HG03039 (cell line): Measurements from ENCODE around the gene CHP1.
"Not testable (repeated sequence)": the region's sequence is repeated elsewhere in the genome, so short reads cannot be mapped to it uniquely, and the experiment has no call there.

Experiments used
- ATAC-seq: cut with Tn5 transposase; IDR thresholded peaks from one replicate; pipeline ENCODE4 v1.9.1; 2021; ENCODE audit warnings: mild to moderate bottlenecking, moderate library complexity; ENCODE audit not compliant: unreplicated experiment

The CHP1 gene

DNA sequence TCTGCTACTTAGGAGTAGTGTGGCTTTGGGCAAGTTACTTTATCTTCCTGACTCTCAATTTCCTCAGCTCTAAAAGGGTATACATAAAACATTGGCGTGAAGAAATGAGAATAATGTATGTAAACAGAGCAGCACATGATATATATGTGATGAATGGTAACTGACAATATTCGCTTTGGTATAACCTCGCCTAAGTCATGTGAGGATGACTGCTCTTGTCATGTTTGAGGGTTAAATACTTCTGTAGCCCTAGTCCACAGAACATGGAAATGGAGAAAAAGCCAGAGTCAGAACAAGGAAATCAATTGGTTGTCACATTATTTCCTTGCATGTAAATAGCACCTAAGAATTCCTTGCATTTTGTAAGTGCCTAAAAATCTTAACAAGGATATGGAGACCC, 25.0 kb downstream of the CHP1 start:
- no peak for ATAC-seq

DNA sequence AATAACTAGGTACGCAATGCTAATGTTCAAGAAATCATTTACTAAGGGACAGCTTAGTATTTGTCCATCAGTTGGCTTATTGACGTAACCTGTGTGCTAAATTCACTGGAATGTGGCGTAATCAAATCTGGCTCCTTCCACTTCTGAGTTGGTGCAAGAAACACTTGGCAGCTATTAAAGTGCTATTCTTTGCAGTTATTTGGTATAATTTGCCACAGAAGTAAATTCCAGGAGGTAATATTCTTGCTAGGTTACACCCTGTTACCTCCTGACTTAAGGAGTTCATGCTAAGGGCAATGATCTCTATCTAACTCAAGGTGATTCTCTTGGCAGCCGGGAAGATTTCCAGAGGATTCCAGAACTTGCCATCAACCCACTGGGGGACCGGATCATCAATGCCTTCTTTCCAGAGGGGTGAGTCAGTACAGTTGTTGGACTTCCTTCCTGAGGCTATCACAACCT, 25.5 kb downstream of the CHP1 start:
- ATAC-seq: no peak

DNA sequence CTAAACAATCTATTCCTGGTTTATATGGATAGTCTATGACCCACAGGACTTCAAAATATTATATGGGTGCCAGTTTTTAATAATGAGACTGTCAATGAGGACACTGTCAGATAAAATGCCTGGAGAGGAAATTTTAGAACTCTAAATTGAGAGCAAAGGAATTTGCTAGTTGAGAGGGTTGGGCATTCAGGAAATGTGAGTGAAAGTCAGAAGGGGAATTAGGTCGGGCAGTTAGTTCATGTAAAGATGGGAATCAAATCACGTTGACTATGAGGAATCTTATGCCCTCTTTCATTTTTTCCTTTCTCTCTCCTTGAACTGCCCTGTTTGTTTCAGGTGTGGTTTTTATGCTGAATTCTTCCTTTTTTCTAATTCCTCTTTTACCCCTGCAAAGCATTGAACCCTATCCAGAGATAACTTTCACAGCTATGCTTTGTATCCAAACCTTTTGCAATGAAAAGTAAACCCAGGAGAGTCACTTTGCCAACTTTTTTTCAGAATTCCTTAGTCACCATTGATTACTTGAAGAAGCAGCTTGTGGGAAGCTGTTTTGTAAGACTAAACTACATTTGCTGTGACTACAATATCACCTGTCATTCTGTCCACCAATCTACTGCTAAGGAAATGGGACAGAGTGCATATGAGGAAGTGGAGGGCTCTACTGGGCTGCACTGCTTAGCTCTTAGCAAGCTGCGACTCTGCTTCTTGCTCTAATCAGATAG, 27.8 kb downstream of the CHP1 start:
- no peak for ATAC-seq

DNA sequence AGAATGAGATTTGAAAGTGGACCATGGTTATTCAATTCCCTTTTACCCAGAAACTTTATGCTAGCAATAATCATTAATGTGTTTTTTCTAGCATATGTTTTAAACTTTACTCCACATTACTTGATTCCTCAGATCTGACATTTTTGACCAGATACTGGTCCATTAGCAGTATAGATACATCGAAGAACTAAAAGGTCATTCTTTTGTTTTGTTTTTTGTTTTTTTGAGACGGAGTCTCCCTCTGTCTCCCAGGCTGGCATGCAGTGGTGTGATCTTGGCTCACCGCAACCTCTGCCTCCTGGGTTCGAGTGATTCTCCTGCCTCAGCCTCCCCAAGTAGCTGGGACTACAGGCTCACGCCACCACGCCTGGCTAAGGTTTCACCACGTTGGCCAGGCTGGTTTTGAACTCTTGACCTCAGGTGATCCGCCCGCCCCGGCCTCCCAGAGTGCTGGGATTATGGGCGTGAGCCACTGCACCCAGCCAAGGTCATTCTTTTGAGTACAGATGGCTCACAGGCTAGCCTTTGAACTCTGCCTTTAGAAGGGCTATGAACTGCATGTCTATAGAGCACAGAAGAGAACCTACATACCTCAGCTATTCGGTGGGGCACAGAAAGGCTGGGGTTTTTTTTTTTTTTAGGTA, 28.6 kb downstream of the CHP1 start:
- no peak for ATAC-seq

DNA sequence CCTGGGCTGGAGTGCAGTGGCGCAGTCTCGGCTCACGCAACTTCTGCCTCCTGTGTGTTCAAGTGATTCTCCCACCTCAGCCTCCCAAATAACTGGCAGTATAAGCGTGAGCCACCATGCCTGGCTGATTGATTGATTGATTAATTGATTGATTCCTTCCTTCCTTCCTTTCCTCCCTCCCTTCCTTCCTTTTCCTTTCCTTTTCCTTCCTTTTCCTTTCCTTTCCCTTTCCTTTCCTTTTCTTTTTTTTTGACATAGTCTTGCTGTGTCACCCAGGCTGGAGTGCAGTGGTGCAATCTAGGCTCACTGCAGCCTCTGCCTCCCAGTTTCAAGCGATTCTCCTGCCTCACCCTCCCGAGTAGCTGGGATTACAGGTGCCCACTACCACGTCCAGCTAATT, 29.9 kb downstream of the CHP1 start:
- not testable (repeated sequence) for ATAC-seq

DNA sequence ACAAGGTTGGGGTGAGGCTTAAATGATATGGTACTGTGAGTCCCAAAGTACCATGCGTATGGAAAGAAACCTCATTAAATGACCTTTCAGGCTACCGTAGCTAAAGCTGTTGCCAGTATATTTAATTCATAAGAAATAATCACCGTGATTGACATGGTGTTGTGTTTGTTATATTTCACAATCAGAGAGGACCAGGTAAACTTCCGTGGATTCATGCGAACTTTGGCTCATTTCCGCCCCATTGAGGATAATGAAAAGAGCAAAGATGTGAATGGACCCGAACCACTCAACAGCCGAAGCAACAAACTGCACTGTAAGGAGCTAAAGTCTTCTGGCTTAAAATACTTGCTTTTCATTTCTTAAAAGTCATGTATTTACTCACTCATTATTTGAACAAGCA, 31.5 kb downstream of the CHP1 start:
- ATAC-seq: no peak

DNA sequence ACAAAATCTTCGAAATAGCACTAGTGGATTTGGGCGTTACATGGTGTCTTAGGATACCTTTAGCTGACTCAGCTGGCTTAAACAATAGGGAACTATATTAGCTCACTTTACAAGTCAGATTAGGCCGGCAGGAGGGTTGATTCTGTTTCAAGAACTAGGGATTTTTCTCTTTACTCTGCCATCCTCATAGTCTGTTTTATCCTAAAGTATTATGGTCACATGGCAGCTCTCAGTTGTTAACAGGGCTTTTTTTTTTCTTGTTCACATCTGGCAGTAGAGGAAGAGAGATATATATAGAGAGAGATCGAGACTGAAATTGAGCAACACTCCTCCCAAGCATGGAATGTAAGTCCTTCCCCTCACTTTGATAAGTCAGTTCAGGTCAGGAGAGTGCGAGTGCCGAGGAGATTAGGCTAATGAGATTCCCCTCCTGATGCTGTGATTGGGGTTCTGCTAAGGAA, 32.9 kb downstream of the CHP1 start:
- no peak for ATAC-seq

DNA sequence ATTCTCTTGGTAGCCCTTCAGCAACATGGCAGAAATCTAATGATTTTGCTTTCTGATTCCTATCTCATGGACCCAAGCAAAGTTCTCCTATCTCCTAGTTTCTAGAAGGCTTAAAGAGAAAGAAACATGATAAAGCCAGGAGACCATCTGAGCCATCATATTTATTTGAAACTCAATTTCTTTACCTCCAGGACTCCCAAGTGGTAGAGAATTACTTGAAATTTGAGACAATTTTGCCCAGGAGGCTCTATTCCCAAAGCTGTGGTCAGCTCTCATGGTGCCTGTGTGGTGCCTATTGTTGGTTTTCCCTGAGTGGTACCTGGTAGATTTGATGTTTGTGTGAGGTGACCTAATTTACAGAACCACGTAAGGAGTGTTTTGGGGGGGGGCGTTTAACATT, 38.8 kb downstream of the CHP1 start:
- ATAC-seq: no peak

DNA sequence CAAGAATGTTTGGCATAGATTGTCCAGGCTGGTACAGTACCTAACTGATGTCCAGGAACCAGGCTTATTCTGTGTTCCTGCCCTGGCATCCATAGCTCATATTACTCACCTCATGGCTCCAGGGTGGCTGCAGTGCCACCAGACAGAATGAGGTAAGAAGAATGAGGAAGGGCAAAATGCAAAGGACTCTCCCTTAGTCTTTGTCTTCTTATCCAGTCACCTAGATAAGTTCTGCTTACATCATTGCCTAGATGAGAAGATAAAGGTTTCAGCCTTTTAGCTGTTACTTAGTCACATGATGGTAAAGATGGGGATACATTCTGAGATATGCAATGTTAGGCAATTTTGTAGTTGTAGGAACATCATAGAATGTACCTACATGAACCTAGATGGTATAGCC, 45.8 kb downstream of the CHP1 start:
- no peak for ATAC-seq

DNA sequence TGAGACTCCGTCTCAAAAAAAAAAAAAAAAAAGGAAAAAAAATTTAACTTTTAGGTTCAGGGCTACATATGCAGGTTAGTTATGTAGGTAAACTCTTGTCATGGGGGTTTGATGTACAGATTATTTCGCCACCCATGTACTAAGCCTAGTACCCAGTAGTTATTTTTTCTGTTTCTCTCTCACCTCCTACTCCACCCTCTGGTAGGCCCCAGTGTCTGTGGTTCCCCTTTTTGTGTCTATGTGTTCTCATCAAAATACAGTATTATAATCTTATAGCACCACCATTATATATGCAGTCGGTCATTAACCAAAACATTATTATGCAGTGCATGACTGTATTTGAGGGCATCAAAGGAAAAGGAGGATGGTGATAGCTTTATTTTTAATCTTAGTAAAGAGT, 47.3 kb downstream of the CHP1 start:
- no peak for ATAC-seq

DNA sequence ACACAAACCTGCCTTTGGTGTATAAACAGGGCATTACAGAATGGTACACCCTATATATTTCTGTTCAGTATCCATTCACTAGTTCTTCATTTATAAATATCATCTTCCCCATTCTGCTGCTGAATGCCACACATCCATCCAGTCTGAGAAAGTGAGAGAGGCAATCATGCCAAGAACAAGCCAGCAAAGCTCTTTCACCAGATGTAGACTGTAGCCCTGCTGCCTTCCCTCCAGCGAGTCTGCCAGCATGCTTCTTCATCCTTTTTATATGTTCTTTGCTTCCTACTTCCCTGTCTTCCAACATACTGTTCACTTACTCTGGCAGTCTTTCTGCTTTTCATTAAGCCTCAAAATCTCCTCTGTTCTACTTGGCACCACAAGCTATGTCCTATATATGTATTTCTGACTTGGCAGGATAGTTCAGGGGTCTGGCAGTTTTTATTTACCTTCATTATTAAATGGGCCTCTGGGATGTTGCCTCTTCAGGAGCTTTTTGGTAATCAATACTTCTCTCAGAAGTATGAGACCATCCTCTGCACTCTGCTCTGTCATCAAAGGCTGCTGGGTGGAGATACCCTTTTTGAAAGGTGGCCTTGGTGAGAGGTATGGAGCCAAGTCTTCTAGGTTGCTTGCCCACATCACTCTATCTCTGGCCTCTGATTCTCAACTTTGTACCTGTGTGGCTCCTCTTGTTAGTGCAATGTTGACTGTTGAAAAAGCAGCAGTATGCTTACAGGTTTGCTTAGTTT, 48.6 kb downstream of the CHP1 start:
- no peak for ATAC-seq

DNA sequence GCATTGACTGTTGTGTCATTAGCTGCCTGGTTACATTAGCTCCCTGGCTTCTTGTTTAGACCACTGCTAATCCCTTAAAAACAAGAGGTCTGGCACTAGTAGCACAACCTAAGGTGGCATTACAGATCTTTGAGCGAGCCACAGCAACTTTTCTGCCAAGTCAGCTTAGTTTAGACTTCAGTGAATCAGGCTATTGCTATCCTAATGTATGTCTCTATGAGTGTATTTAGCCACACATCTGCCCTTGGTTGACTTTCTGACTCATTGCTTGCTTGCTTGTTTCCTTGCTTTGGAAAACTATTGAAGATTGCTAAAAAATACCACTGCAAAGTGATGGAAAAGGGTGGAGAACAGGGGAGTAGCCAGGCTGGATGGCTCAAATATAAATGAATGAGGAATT, 50.2 kb downstream of the CHP1 start:
- no peak for ATAC-seq

DNA sequence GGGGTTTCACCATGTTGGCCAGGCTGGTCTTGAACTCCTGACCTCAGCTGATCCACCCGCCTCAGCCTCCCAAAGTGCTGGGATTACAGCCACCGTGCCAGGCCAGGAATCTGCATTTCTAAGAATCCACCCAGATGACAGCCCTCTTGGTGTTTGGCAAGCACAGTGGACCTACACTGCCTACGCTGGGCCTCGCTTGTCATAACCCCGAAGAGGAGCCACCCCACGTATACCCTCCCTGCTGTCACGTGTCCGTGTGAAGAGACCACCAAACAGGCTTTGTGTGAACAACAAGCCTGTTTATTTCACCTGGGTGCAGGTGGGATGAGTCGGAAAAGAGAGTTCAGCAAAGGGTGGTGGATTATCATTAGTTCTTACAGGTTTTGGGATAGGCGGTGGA, 51.4 kb downstream of the CHP1 start:
- ATAC-seq: not testable (repeated sequence)

DNA sequence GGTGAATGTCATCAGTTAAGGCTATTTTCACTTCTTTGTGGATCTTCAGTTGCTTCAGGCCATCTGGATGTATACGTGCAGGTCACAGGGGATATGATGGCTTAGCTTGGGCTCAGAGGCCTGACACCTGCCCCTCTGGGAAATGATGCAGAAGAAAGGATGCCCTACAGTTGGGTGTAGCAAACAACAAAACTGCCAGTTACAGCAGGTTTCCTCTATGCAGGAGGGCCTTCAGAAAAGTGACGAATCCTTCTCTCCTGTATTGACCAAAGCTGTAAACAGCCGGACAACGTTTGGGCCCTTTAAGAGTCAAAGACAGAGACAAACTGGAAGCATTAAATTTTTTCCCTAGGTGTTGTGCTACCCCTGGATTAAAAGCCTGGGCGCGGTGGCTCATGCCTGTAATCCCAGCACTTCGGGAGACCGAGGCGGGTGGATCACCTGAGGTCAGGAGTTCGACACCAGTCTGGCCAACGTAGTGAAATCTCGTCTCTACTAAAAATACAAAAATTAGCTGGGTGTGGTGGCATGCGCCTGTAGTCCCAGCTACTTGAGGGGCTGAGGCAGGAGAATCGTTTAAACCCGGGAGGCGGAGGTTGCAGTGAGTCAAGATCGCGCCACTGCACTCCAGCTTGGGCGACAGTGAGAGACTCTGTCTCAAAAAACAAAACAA, 52.0 kb downstream of the CHP1 start:
- ATAC-seq: not testable (repeated sequence)

DNA sequence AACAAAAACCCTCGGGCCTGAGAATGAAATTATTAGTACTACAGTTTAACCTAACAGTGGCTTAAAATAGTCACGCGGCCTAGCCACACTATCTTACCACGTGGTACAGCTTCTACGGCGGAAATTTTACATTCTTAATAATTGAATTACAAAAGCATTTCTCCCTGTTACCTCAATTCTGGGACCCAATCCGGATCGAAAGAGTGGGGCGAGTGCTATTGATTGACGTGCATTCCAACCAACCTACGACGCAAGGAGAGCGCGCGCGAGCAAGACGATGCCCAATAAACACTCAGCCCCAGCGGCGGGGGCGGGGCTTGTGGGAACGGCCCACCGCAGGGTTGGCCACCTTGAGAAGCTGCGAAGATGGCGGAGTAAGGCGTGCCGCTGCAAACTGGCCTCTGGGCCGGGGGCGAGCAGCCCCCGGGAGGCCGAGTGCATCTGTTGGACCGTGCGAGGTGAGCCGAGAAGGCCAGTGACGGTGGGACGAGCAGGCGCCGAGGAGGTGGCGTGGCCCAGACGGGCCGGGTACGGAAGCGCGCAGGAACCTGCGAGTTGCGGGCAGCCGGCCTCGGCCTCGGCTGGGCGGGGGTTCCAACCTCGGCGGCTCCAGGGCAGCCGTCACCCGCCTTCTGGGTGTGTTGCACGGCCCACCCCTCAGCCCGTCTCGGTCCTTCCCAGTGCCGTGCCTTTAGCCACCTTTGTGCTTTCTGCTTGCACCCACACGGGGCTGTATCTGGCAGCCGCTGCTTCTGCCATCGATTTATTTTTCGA, 52.8 kb downstream of the CHP1 start:
- ATAC-seq: peak; percentile 93

DNA sequence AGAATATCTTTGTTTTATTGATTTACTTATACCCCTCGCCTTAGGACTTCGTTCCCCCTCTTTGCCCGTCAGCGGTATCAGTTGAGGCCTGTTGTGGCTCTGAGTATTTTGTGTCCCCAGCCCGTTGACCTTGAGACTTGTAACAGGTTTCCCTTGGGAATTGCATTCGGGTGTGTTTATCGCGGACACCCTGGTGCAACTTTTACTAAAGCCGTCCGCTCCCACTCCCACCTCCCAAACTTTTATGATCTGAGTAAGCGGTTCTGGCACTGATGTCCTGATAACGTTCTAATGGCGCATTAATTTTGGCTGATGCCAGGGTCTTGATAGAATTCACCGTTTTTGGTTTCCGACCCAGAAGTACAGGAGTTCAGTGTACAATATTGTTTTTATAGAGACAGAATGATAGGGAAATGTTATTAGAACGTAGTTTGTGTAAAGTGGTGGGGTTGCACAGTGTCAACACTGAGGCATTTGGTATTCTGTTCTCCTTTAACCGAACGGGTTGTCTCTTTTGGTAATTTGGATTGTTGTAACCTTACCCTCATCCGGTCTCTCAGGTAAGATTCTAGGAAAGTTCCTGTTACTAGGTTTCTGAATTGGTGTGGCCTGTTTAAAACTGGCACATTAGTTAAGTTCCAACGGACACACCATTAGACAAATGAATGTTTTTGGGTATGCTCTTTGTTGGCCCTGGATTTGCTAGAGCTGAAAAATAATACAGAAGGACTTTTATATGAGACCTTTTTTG, 53.5 kb downstream of the CHP1 start:
- no peak for ATAC-seq

DNA sequence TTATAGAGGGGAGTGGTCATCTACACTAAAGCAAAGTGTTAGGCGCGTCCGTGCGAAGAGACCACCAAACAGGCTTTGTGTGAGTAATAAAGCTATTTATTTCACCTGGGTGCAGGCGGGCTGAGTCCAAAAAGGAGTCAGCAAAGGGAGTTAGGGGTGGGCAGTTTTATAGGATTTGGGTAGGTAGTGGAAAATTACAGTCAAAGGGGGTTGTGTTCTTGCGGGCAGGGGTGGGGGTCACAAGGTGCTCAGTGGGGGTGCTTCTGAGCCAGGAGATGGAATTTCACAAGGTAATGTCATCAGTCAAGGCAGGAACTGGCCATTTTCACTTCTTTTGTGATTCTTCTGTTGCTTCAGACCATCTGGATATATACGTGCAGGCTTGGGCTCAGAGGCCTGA, 54.2 kb downstream of the CHP1 start:
- ATAC-seq: no peak

DNA sequence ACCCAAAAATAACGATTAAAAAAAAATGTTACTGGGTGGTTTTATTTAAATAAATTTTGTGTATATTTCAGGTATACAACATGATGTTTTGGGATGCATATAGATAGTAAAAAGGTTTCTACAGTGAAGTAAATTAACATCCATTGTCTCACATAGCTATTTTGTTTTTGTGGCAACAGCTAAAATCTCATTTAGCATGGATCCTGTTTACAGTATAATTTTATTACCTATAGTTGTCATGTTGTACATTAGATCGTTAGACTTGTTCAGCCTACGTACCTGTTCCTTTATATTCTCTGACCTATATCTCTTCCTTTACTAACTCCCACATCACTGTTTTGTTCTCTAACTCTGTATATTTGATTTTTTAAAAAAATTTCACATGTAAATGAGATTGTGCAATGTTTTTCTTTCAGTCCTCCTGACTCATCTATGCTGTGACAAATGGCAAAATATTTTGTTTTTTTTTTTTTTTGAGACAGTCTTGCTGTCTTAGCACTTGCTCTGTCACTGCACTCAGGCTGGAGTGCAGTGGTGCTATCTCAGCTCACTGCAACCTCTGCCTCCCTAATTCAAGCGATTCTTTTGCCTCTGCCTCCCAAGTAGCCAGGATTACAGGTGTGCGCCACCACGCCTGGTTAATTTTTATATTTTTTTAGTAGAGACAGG, 55.7 kb downstream of the CHP1 start:
- no peak for ATAC-seq

DNA sequence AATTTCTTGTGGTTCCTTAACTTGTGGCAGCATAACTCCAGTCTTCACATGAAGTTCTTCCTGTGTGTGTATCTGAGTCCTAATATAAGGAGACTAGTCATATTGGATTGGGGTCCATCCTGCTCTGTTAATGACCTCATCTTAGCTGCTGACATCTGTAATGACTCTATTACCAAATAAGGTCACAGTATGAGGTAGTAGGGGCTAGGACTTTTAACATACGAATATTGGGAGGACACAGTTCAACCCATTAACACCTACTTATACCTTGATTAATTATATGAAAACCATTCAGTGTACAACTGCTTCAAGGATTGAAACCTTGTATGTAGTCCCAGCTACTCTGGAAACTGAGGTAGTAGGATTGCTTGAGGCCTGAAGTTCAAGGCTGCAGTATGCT, 57.4 kb downstream of the CHP1 start:
- no peak for ATAC-seq
